ENCODE results near the gene JARID2. TPM values are rescaled to one million over a fixed set of nuclear protein-coding genes. Genes with fewer than 3 reads are reported as not detected.

JARID2 gene
- total RNA-seq, 1 experiment from 2014 or later: 21.0 TPM

DNA sequence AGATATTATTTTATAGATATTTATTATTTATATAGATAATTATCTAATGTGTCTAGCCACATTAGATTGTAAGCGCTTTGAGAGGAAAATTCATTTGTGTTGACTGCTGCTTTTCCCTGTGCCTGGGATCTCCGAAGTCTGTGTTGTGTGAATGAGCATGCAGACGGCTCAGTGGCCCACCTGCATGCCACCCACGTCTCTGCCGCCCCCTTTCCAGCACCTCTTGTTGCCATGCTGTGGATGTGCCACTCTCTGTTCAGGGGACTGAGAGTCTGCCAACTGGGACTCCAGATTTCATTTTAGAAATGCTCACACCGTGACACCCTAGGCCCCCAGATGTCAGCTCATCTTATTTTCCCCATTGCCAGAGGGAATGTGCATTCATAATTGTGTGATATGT, 139.7 kb downstream of the JARID2 start:
- H3K27ac Mint-ChIP-seq (ENCODE audit: low read depth, unreplicated experiment): no peak overlapping the region
- intact Hi-C loops (cut with micrococcal nuclease): no loop called here
- CTCF ChIA-PET: interaction anchor here (0.6 to 1.1 kb wide), 4 partner anchors 14 to 1174 kb away, joined by 3 read pairs; no protein-coding TSS in a partner anchor
- DNase-seq (ENCODE audit: unreplicated experiment): no peak
- H3K4me3 Mint-ChIP-seq (ENCODE audit: unreplicated experiment): no peak overlapping the region
- H3K4me1 Mint-ChIP-seq (ENCODE audit: insufficient read depth, unreplicated experiment): peaks cover 32% of the 10 kb centered on the region
- no TSS peak for BruUV-seq (replicated peaks)
- H3K36me3 Mint-ChIP-seq (ENCODE audit: insufficient read depth, unreplicated experiment): peaks cover 11% of the 10 kb centered on the region
- H3K27me3 Mint-ChIP-seq (ENCODE audit: insufficient read depth, unreplicated experiment): no peaks in the 10 kb centered on the region
- no peaks in the 10 kb centered on the region for H3K9me3 Mint-ChIP-seq (ENCODE audit: unreplicated experiment)
- POLR2A ChIA-PET: interaction anchor here (0.7 to 2.5 kb wide), 2 partner anchors 9 to 35 kb away, joined by 3 to 6 read pairs; no protein-coding TSS in a partner anchor
- TF ChIP-seq, protein P1, sequence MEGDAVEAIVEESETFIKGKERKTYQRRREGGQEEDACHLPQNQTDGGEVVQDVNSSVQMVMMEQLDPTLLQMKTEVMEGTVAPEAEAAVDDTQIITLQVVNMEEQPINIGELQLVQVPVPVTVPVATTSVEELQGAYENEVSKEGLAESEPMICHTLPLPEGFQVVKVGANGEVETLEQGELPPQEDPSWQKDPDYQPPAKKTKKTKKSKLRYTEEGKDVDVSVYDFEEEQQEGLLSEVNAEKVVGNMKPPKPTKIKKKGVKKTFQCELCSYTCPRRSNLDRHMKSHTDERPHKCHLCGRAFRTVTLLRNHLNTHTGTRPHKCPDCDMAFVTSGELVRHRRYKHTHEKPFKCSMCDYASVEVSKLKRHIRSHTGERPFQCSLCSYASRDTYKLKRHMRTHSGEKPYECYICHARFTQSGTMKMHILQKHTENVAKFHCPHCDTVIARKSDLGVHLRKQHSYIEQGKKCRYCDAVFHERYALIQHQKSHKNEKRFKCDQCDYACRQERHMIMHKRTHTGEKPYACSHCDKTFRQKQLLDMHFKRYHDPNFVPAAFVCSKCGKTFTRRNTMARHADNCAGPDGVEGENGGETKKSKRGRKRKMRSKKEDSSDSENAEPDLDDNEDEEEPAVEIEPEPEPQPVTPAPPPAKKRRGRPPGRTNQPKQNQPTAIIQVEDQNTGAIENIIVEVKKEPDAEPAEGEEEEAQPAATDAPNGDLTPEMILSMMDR (IDR thresholded peaks at IDR 0.05; ENCODE audit: unreplicated experiment): no peak

DNA sequence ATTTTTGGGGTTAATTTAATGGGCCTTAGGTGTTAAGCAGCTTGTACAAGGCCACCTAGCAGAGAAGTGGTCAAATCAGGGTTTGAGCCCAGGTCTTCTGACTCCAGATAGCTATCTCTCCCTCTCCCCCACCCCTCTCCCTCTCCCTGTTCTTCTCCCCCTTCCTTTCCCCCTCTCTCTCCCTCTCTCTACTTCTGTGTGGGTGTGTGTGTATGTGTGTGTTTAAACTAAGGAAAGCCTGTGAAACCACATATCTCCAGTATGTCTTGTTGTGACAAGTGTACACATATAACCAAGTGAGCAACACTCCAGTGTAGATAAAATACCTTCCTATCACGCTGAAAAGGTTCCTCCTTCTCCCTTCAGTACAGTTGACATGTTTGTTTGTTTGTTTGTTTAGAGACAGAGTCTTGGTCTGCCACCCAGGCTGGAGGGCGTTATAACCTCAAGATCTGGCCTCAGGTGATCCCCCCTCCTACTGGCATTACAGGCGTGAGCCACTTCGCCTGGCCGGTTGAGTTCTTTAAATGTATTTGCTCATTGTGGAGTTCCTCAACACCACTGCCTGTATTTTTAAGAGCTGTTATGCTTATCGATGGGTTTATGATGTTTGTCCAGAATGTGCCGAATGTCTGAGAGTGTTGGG, 140.4 kb downstream of the JARID2 start:
- TF ChIP-seq, protein P1 (IDR thresholded peaks at IDR 0.05; ENCODE audit: unreplicated experiment): no peak
- Mint-ChIP-seq H3K4me1 (ENCODE audit: insufficient read depth, unreplicated experiment) (peaks cover 35% of the 10 kb centered on the region), H3K36me3 (ENCODE audit: insufficient read depth, unreplicated experiment) (peaks cover 12% of the 10 kb centered on the region), H3K27me3 (ENCODE audit: insufficient read depth, unreplicated experiment) (no peaks in the 10 kb centered on the region), H3K27ac (ENCODE audit: low read depth, unreplicated experiment) (no peak overlapping the region), H3K4me3 (ENCODE audit: unreplicated experiment) (no peak overlapping the region), H3K9me3 (ENCODE audit: unreplicated experiment) (no peaks in the 10 kb centered on the region)
- intact Hi-C loops (cut with micrococcal nuclease): no loop called here
- ChIA-PET CTCF (interaction anchor here (0.6 to 1.1 kb wide), 3 partner anchors 13 to 1175 kb away, joined by 3 read pairs; no protein-coding TSS in a partner anchor), POLR2A (interaction anchor here (0.7 to 2.5 kb wide), 2 partner anchors 10 to 36 kb away, joined by 3 to 6 read pairs; no protein-coding TSS in a partner anchor)
- DNase-seq (ENCODE audit: unreplicated experiment): no peak
- BruUV-seq (replicated peaks): no TSS peak

DNA sequence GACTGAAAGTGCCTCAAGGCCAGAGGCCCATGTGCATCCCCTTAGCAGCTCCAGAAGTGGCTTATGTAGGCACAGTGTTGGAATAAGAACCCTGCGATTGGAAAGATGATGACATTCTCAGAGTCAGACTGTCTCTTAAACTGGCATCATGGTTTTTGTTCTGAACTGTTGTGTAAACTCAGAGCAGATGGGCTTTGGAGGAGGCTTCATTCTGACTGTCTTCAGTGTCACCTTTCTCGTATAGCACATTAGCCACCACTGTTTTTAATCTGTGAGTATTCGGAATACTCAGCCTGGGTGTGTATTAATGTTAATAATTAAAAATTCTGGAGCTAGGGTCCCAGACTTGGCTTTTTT, 140.9 kb downstream of the JARID2 start:
- Mint-ChIP-seq H3K4me1 (ENCODE audit: insufficient read depth, unreplicated experiment) (peaks cover 40% of the 10 kb centered on the region), H3K4me3 (ENCODE audit: unreplicated experiment) (no peak overlapping the region), H3K9me3 (ENCODE audit: unreplicated experiment) (no peaks in the 10 kb centered on the region), H3K27ac (ENCODE audit: low read depth, unreplicated experiment) (no peak overlapping the region), H3K27me3 (ENCODE audit: insufficient read depth, unreplicated experiment) (no peaks in the 10 kb centered on the region), H3K36me3 (ENCODE audit: insufficient read depth, unreplicated experiment) (peaks cover 13% of the 10 kb centered on the region)
- BruUV-seq (replicated peaks): no TSS peak
- ChIA-PET CTCF (interaction anchor here (0.6 to 2.8 kb wide), 2 partner anchors 13 to 1147 kb away, joined by 3 to 12 read pairs; no protein-coding TSS in a partner anchor), POLR2A (interaction anchor here (2.5 kb wide), 1 partner anchor 10 kb away, joined by 6 read pairs; no protein-coding TSS in a partner anchor)
- intact Hi-C loops (cut with micrococcal nuclease): no loop called here
- TF ChIP-seq, protein P1 (IDR thresholded peaks at IDR 0.05; ENCODE audit: unreplicated experiment): no peak
- DNase-seq (ENCODE audit: unreplicated experiment): no peak

DNA sequence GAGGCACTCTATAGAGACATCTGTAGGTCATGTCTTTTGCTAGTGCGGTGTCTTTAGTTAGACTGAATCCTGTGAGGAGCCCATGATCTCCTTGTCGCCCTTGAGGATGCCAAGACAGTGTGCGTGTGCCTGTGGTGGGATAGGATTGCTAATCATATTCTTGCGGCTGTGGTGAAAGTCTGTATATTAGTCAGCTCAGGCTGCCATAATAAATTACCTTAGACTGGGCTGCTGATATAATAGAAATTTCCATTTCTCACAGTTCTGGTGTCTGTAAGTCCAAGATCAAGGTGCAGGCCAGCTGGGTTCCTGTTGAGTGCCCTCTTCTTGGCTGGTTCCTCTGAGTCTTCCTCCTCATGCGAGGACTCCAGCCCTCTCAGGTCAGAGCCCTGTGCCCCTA, 141.2 kb downstream of the JARID2 start:
- no TSS peak for BruUV-seq (replicated peaks)
- no peaks in the 10 kb centered on the region for H3K27me3 Mint-ChIP-seq (ENCODE audit: insufficient read depth, unreplicated experiment)
- intact Hi-C loops (cut with micrococcal nuclease): no loop called here
- peaks cover 41% of the 10 kb centered on the region for H3K4me1 Mint-ChIP-seq (ENCODE audit: insufficient read depth, unreplicated experiment)
- no peak for DNase-seq (ENCODE audit: unreplicated experiment)
- no peaks in the 10 kb centered on the region for H3K9me3 Mint-ChIP-seq (ENCODE audit: unreplicated experiment)
- no peak overlapping the region for H3K27ac Mint-ChIP-seq (ENCODE audit: low read depth, unreplicated experiment)
- ChIA-PET CTCF (interaction anchor here (0.6 to 2.8 kb wide), 3 partner anchors 9 to 1147 kb away, joined by 3 to 12 read pairs (median 3); no protein-coding TSS in a partner anchor), POLR2A (interaction anchor here (2.5 kb wide), 1 partner anchor 11 kb away, joined by 6 read pairs; no protein-coding TSS in a partner anchor)
- no peak overlapping the region for H3K4me3 Mint-ChIP-seq (ENCODE audit: unreplicated experiment)
- H3K36me3 Mint-ChIP-seq (ENCODE audit: insufficient read depth, unreplicated experiment): peaks cover 13% of the 10 kb centered on the region
- TF ChIP-seq, protein P1 (IDR thresholded peaks at IDR 0.05; ENCODE audit: unreplicated experiment): no peak
